Esophagus squamous epithelium (tissue), 4 donors: Measurements from ENCODE around the gene CLECL1.

ENCODE experiments used
- CTCF ChIP-seq, 6 experiments: fragments of 450-650 bp in 4 of 6; fragments of 200-600 bp in 2 of 6; sonication (generic) in 2 of 6; IDR thresholded peaks; one replicate each; pipeline ENCODE4 v1.5.1; 2016 to 2019; ENCODE audit warnings: antibody characterized with exemption in 6 of 6, mild to moderate bottlenecking in 4 of 6, moderate library complexity in 4 of 6
- POLR2A ChIP-seq, 4 donors: fragments of 450-650 bp; IDR thresholded peaks; one replicate each; pipeline ENCODE4 v1.6.1; 2017; ENCODE audit warnings: antibody characterized with exemption in 4 of 4, mild to moderate bottlenecking in 4 of 4, moderate library complexity in 3 of 4

DNA sequence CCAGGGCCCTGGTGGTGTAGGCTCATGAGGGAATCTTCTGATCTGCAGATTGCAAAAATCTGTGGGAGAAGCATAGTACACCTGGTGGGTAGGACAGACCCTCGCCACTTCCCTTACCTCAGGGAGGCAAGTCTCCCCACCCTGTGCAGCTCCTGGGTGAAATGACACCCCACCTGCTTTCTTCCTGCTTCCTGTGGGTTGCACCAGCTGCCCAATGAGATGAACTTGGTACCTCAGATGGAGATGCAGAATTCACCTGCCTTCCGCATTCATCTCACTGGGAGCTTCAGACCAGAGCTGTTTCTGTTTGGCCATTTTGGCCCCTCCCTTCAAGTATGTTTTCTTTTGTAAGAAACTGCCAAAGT, 58.7 kb downstream of the CLECL1 start:
- TF ChIP-seq POLR2A (IDR thresholded peaks at IDR 0.05): peak in 1 of 4 donors; percentile 29
- no peak for TF ChIP-seq CTCF (IDR thresholded peaks at IDR 0.05)
